WTC11 (cell line): Measurements from ENCODE around the gene GALNT17. TPM values are rescaled to one million over a fixed set of nuclear protein-coding genes. Genes with fewer than 3 reads are reported as not detected.

ENCODE experiments used
- ATAC-seq: fragments of 200-7000 bp; cut with Tn5 transposase; 2 replicates; pipeline ENCODE4 v1.10.0; 2021; ENCODE audit warnings: mild to moderate bottlenecking, moderate library complexity
- CTCF ChIA-PET: fragments of 300-600 bp; sonication (Branson Sonifier 250); formaldehyde crosslinking; loops from one replicate; lab custom pipeline; 2021; ENCODE audit warnings: antibody characterized with exemption; lab: Charles Lee
- POLR2A ChIA-PET: fragments of 350-600 bp; sonication (Branson Sonifier 250); formaldehyde crosslinking; loops from one replicate; lab custom pipeline; 2021; ENCODE audit warnings: antibody characterized with exemption; lab: Charles Lee
- DNase-seq: peaks from one replicate; pipeline ENCODE4 v3.0.0; 2021; ENCODE audit warnings: low spot score
- H3K27ac Mint-ChIP-seq: 2 replicates; pipeline ENCODE4 v1.8.0; 2021; ENCODE audit warnings: mixed read lengths
- H3K27me3 Mint-ChIP-seq: 2 replicates; pipeline ENCODE4 v1.8.0; 2021; ENCODE audit warnings: low read depth, mild to moderate bottlenecking, moderate library complexity, mixed read lengths
- H3K36me3 Mint-ChIP-seq: 2 replicates; pipeline ENCODE4 v1.8.0; 2021; ENCODE audit warnings: mixed read lengths
- H3K4me1 Mint-ChIP-seq: 2 replicates; pipeline ENCODE4 v1.8.0; 2022; ENCODE audit warnings: mixed read lengths
- H3K4me3 Mint-ChIP-seq: 2 replicates; pipeline ENCODE4 v1.8.0; 2021; ENCODE audit warnings: mild to moderate bottlenecking, moderate library complexity, mixed read lengths
- H3K9me3 Mint-ChIP-seq: 2 replicates; pipeline ENCODE4 v1.8.0; 2021; ENCODE audit warnings: mixed read lengths
- AR ChIP-seq: fragments of 250-450 bp; sonication (Bioruptor Pico); IDR thresholded peaks from 2 replicates; pipeline ENCODE4 v1.9.0; 2021; ENCODE audit warnings: mild to moderate bottlenecking
- ARID4B ChIP-seq: sonication (generic); formaldehyde crosslinking; IDR thresholded peaks from 2 replicates; pipeline ENCODE4 v1.8.0; 2023; ENCODE audit warnings: missing genetic modification reagents, mild to moderate bottlenecking, borderline replicate concordance
- ATF2 ChIP-seq: sonication (generic); formaldehyde crosslinking; IDR thresholded peaks from 2 replicates; pipeline ENCODE4 v1.8.1; 2022; ENCODE audit warnings: low read depth, missing genetic modification reagents, borderline replicate concordance
- ATF3 ChIP-seq: sonication (generic); formaldehyde crosslinking; conservative IDR thresholded peaks from 2 replicates; pipeline ENCODE4 v1.8.1; 2022; ENCODE audit warnings: mild to moderate bottlenecking, missing genetic modification reagents
- CREB1 ChIP-seq: sonication (generic); formaldehyde crosslinking; IDR thresholded peaks from 2 replicates; pipeline ENCODE4 v1.8.0; 2023; ENCODE audit warnings: mild to moderate bottlenecking, missing genetic modification reagents
- E2F4 ChIP-seq: sonication (generic); formaldehyde crosslinking; IDR thresholded peaks from 2 replicates; pipeline ENCODE4 v1.8.1; 2022; ENCODE audit warnings: low read depth, mild to moderate bottlenecking, moderate library complexity, missing genetic modification reagents, borderline replicate concordance
- ETV6 ChIP-seq: sonication (generic); formaldehyde crosslinking; IDR thresholded peaks from 2 replicates; pipeline ENCODE4 v1.8.1; 2022; ENCODE audit warnings: mild to moderate bottlenecking, missing genetic modification reagents
- FOXP1 ChIP-seq: sonication (generic); formaldehyde crosslinking; IDR thresholded peaks from 2 replicates; pipeline ENCODE4 v1.8.0; 2022; ENCODE audit warnings: missing genetic modification reagents, mild to moderate bottlenecking, moderate library complexity, borderline replicate concordance
- JAZF1 ChIP-seq: fragments of 250-450 bp; sonication (Bioruptor Pico); IDR thresholded peaks from 2 replicates; pipeline ENCODE4 v1.9.0; 2021; ENCODE audit warnings: moderate library complexity, mild to moderate bottlenecking, inconsistent platforms
- OVOL2 ChIP-seq: fragments of 250-450 bp; sonication (Bioruptor Pico); IDR thresholded peaks from 2 replicates; pipeline ENCODE4 v1.9.0; 2021; ENCODE audit warnings: mild to moderate bottlenecking, borderline replicate concordance
- PREB ChIP-seq: sonication (generic); formaldehyde crosslinking; IDR thresholded peaks from 2 replicates; pipeline ENCODE4 v1.8.1; 2022; ENCODE audit warnings: mild to moderate bottlenecking, missing genetic modification reagents, moderate library complexity, borderline replicate concordance
- SOX15 ChIP-seq: fragments of 250-450 bp; sonication (Bioruptor Pico); IDR thresholded peaks from 2 replicates; pipeline ENCODE4 v1.9.0; 2021; ENCODE audit warnings: mild to moderate bottlenecking
- TCF7 ChIP-seq: sonication (generic); formaldehyde crosslinking; IDR thresholded peaks from 2 replicates; pipeline ENCODE4 v1.8.0; 2022; ENCODE audit warnings: mild to moderate bottlenecking, low read depth, missing genetic modification reagents, moderate library complexity
- TEAD4 ChIP-seq: sonication (generic); formaldehyde crosslinking; IDR thresholded peaks from 2 replicates; pipeline ENCODE4 v1.8.0; 2022; ENCODE audit warnings: mild to moderate bottlenecking, missing genetic modification reagents
- ZBTB43 ChIP-seq: sonication (generic); formaldehyde crosslinking; IDR thresholded peaks from 2 replicates; pipeline ENCODE4 v1.8.1; 2023; ENCODE audit warnings: mild to moderate bottlenecking, missing genetic modification reagents
- ZMAT4 ChIP-seq: fragments of 250-450 bp; sonication (Bioruptor Pico); IDR thresholded peaks from 2 replicates; pipeline ENCODE4 v1.9.0; 2021; ENCODE audit warnings: mild to moderate bottlenecking
- ZNF121 ChIP-seq: sonication (generic); formaldehyde crosslinking; IDR thresholded peaks from 2 replicates; pipeline ENCODE4 v1.8.0; 2023; ENCODE audit warnings: missing genetic modification reagents
- ZNF425 ChIP-seq: fragments of 250-450 bp; sonication (Bioruptor Pico); conservative IDR thresholded peaks from 2 replicates; pipeline ENCODE4 v1.9.0; 2021; ENCODE audit warnings: mild to moderate bottlenecking
- total RNA-seq: library from RNA; stranded (reverse); gene quantifications from 3 replicates; pipeline ENCODE4 v1.2.3, GENCODE V29; 2021

GALNT17 gene
- total RNA-seq, 1 experiment from 2014 or later: 61.1 TPM

GRCh38 chr7:71372991-71373390 lies 241.0 kb downstream of the GALNT17 start (continued):
- TF ChIP-seq ARID4B (CRISPR knock-in tag): no peak
- TF ChIP-seq, all 79 proteins: peak for 0

- TF ChIP-seq AR (CRISPR knock-in tag): no peak
- no peak for TF ChIP-seq JAZF1
- no peak for TF ChIP-seq FOXP1 (CRISPR knock-in tag)
- CTCF ChIA-PET: no interaction called here
- H3K27me3 Mint-ChIP-seq: no peaks in the 10 kb centered on the region
- POLR2A ChIA-PET: no interaction called here
- ATAC-seq (no peak), DNase-seq (no peak)
- H3K4me3 Mint-ChIP-seq: no peak overlapping the region
- H3K36me3 Mint-ChIP-seq: peaks cover 37% of the 10 kb centered on the region
- H3K27ac Mint-ChIP-seq: no peak overlapping the region
- H3K4me1 Mint-ChIP-seq: peaks cover 6% of the 10 kb centered on the region
- peaks cover 34% of the 10 kb centered on the region for H3K9me3 Mint-ChIP-seq
Measured at GRCh38 chr7:71377062-71377461, 245.1 kb downstream of the GALNT17 start.

- CTCF ChIA-PET: no interaction called here
- Mint-ChIP-seq H3K27ac (no peak overlapping the region), H3K4me1 (peaks cover 6% of the 10 kb centered on the region), H3K9me3 (peaks cover 34% of the 10 kb centered on the region), H3K36me3 (peaks cover 37% of the 10 kb centered on the region), H3K4me3 (no peak overlapping the region), H3K27me3 (no peaks in the 10 kb centered on the region)
- ATAC-seq (no peak), DNase-seq (no peak)
- POLR2A ChIA-PET: no interaction called here
- TF ChIP-seq E2F4 (CRISPR knock-in tag): no peak
- TF ChIP-seq TCF7 (CRISPR knock-in tag): no peak
- no peak for TF ChIP-seq ATF2 (CRISPR knock-in tag)
- TF ChIP-seq SOX15 (CRISPR knock-in tag): no peak
- TF ChIP-seq ZNF121 (CRISPR knock-in tag): no peak
- TF ChIP-seq OVOL2 (CRISPR knock-in tag): no peak
- no peak for TF ChIP-seq ZBTB43
- no peak for TF ChIP-seq ATF3 (CRISPR knock-in tag)
- TF ChIP-seq TEAD4 (CRISPR knock-in tag): no peak
- no peak for TF ChIP-seq ETV6 (CRISPR knock-in tag)
- TF ChIP-seq ZNF425 (CRISPR knock-in tag): no peak
- TF ChIP-seq CREB1: no peak
- no peak for TF ChIP-seq ZMAT4 (CRISPR knock-in tag)
- no peak for TF ChIP-seq PREB
Measured at GRCh38 chr7:71377469-71377868, 245.5 kb downstream of the GALNT17 start.
